ENCODE data around the gene TIMM8B.

TIMM8B gene

DNA sequence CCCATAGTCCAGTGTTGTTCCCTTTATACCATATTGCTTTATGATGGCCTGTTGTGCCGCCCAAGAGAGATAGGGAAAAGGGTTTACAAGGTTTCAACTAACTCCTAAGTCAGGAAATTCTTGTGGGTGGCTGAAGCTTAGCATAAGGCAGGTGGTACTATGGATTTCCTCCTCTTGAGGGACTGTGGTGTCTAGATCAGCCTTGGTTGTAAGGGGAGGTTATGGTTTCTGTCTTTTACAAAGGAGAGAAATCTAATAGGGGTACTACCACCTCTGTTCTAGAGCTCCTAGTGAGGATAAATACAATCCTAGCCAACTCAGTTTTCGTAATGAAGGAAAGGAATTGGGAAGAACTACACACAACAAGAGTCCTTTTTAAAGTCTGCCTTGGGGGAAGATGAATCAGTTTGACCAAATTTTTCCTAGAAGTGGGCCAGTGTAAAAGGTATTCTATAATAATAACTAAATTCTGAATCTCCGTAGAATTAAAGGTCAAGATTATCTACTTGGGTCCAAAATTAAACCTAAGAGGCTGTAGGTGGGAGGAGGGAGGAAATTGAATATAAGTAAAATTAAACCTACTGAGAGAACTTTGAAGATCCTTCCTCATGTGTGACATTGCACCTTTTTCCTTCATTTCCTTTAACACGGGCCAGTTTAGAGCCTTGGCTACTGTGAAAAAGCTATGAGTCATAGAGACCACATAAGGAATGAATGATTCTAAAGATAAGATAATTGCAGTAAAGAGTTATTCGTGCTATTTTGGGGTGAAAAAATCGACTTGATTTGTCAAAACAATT is 44.2 kb downstream of the TIMM8B start:
- H3K9me3 ChIP-seq (ENCODE audit: control insufficient read depth, low read length) = no peaks in the 10 kb centered on the region
- H3K27me3 ChIP-seq (replicated peaks; ENCODE audit: control insufficient read depth, insufficient read depth, low read length) = no peaks in the 10 kb centered on the region
- H3K9ac ChIP-seq (ENCODE audit: low read length) = no peak overlapping the region
- peak; percentile 17 for DNase-seq (ENCODE audit: low read depth)
- H3K36me3 ChIP-seq (ENCODE audit: control insufficient read depth, insufficient read depth, low read length, severe bottlenecking) = peaks cover 92% of the 10 kb centered on the region
- H3K4me3 ChIP-seq (ENCODE audit: low read length) = no peak overlapping the region
- no peaks in the 10 kb centered on the region for H3K4me1 ChIP-seq (ENCODE audit: control insufficient read depth, insufficient read depth, low read length)

DNA sequence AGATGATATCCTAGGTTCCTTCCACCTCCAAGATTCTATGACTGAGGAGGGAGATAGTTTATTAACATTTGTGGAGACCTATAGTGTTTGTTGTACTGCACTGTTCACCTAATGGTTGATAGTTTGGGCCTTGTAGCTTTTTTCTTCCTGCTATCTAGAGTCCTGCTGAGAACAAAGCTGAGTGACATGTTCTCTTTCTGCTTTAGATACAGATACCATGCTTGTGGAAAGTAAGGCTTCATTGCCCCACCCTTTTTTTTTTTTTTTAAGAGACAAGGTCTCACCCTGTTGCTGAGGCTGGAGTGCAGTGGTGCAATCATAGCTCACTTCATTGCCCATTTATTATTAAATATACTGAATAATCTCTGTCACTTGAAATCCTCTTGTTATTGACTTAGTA is 49.0 kb downstream of the TIMM8B start:
- Histone ChIP-seq H3K36me3 (ENCODE audit: control insufficient read depth, insufficient read depth, low read length, severe bottlenecking) (peaks cover 84% of the 10 kb centered on the region), H3K9ac (ENCODE audit: low read length) (no peak overlapping the region), H3K27me3 (replicated peaks; ENCODE audit: control insufficient read depth, insufficient read depth, low read length) (no peaks in the 10 kb centered on the region), H3K9me3 (ENCODE audit: control insufficient read depth, low read length) (no peaks in the 10 kb centered on the region), H3K4me1 (ENCODE audit: control insufficient read depth, insufficient read depth, low read length) (no peaks in the 10 kb centered on the region), H3K4me3 (ENCODE audit: low read length) (no peak overlapping the region)
- DNase-seq (ENCODE audit: low read depth) = no peak
